ENCODE measurements around the gene RGMA.
A peak's percentile ranks its signal among the peaks of the same experiment; 100 is the strongest.
"Not testable (repeated sequence)": the region's sequence is repeated elsewhere in the genome, so short reads cannot be mapped to it uniquely, and the experiment has no call there.

The RGMA gene

GRCh38 chr15:93046721-93047120 lies 42.3 kb downstream of the RGMA start:
- DNase-seq, result no peak

- no peak for DNase-seq
Measured at GRCh38 chr15:93046120-93046519, 42.9 kb downstream of the RGMA start.

DNA sequence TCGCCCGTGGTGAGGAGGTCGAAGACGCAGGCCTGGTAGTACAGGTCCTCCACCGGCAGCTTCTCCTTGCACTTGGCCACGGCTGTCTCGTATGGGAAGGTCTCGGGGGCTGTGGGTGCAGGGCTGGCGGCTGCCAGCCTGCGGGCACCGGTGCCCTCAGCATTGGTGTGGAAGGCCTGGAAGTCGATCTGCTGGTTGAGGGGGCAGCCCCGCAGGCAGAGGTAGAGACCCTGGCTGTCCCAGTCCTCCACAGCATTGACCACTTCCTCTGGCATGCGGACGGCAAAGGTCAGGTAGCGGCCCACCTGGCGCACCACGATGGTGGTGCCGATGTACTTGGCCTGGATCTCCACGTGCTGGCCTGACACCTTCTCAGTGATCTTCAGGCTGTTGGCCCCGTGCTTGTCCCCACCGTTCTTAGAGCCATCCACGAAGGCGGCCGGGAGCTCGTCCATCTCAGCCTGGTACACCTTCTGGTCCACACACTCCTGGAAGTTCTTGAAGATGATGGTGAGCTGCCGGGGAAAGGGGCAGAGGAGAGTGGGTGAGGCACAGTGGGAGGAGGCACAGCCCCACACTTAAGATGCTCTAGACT lies 43.7 kb downstream of the RGMA start:
- no peak for DNase-seq

- DNase-seq, result no peak
Measured at GRCh38 chr15:93044301-93045190, 44.5 kb downstream of the RGMA start.

GRCh38 chr15:93043621-93044300 lies 45.2 kb downstream of the RGMA start:
- no peak for DNase-seq

DNA sequence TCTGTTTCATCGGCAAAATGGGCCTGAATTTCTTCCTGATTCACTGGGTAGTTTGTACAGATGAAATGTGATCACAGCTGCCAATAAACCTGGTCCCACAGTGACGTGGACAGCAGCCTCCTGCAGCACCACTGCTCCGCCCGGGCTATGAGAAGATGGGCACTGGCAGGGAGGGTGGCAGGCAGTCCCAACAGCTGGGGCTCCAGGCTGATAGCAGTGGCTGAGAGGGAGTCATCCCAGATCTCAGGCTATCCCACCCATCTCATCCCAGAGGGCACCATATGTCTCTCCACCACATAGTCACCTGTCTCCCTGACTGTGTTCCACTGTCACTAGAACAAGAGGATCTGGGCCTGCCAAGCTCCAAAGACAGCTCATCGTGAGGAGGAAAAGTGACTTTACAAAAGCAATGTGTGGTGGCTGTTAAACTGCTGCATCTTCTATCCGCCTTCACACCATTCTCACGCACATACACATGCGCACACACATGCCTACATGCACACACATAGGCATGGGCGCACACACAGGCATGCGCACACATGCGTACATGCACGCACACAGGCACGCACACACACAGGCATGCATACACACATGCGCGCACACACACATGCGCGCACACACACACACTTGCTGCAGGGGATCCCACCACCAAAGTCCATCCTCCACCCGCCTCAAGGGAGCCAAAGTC lies 46.2 kb downstream of the RGMA start:
- no peak for DNase-seq

- no peak for DNase-seq
Measured at GRCh38 chr15:93042211-93042610, 46.8 kb downstream of the RGMA start.

GRCh38 chr15:93041159-93041547 lies 47.9 kb downstream of the RGMA start:
- no peak for DNase-seq

DNA sequence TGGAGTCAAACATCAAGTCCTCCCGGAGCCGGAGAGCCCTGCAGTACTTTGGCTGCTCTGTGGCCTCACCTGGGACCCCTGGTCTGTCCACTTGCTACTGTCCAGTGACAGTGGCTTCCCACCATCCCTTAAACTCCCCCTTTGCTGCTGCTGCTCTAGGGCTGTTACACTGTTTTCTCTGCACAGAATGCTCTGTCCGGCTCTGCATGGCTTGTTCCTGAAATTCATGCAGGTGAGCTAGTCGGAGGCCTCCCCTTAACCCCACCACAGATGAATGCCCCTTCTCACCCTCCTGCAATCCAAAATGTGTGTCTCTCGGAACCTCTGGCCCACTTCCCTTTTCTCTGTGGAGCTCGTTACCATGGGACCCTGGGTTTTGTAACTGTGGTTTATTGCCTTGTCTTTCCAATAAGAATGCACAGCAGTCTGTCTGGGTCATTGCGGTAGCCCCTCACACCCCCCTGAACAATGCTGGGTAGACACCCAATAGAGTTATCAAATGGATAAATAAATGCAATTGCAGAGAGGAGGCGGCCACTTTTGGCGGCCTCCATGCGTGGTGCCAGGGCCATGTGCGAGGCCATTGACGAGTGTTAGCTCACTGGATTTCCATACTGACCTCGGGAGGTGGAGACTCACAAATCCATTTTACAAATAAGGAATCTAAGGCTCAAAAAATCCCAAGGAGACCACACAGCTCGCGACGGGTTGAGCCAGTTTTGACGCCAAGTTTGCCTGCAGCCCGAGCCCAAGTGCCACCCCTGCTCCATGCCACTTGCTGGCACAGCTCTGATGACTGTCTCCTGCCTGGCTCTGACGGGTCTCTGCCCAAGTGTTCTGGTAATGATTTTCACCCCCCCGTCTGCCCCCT lies 48.5 kb downstream of the RGMA start:
- DNase-seq, result no peak

- DNase-seq, result not testable (repeated sequence)
Measured at GRCh38 chr15:93039562-93040287, 49.3 kb downstream of the RGMA start.

- DNase-seq, result no peak
Measured at GRCh38 chr15:93037820-93038705, 50.9 kb downstream of the RGMA start.

GRCh38 chr15:93036951-93037819 lies 51.8 kb downstream of the RGMA start:
- DNase-seq, result no peak

GRCh38 chr15:93035953-93036810 lies 52.8 kb downstream of the RGMA start:
- DNase-seq, result peak; percentile 20

- DNase-seq, result no peak
Measured at GRCh38 chr15:93035092-93035915, 53.7 kb downstream of the RGMA start.

GRCh38 chr15:93034512-93034911 lies 54.5 kb downstream of the RGMA start:
- DNase-seq, result no peak

DNA sequence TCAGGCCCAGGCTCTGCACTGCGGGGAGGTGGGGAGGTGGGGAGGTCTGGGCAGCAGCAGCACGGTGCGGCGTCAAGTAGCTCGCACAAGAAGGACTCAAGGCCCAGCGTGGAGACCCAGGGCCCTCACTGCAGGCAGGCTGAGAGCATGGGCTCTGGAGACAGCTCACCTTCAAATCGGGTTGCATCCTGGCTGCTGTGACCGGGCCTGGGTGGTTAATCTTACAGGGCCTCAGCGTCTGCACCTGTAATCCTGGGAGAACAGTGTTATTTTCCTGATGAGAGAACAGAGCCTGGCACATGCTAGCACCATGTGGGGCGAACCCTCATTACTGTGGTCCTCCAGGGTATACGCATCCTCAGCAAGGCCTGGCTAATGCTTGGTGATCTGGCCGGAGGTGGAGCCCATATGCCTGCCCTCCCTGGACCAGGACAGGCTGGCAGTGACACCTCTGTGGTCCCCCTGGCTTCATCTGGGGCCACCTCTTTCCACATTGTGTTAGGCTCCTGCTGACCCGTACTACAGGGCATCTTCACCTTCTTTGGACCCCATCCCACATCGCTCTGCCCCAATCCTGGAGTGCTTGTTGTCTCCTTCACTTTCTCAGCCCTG lies 55.5 kb downstream of the RGMA start:
- DNase-seq, result no peak

All from T-helper 9 cell (primary cell).